Heart left ventricle (tissue), 16 donors: Measurements from ENCODE around the gene CACNA2D3. TPM values are rescaled to one million over a fixed set of nuclear protein-coding genes. Genes with fewer than 3 reads are reported as not detected.

Experiments
- ATAC-seq, 4 donors: fragments of 200-7000 bp; cut with Tn5 transposase; one replicate each; pipeline ENCODE4 v1.9.1; 2020 to 2022; ENCODE audit warnings: moderate library complexity in 4 of 4, mild to moderate bottlenecking in 3 of 4, moderate number of reproducible peaks in 1 of 4
- DNase-seq, 5 donors: peaks; one replicate each; pipeline ENCODE4 v3.0.0-alpha.2; 2020
- H3K27ac ChIP-seq, 12 donors: fragments of 200-600 bp; sonication (generic) in 4 of 12; one replicate each; pipeline versions ENCODE4 v1.5.0 to v1.8.0; 2016 to 2022; ENCODE audit warnings: mild to moderate bottlenecking in 2 of 12
- H3K27me3 ChIP-seq, 9 donors: fragments of 200-600 bp; sonication (generic) in 2 of 9; one replicate each; pipeline versions ENCODE4 v1.5.1 to v1.8.0; 2016 to 2022; ENCODE audit warnings: mild to moderate bottlenecking in 3 of 9
- H3K36me3 ChIP-seq, 9 donors: fragments of 200-600 bp; sonication (generic) in 2 of 9; one replicate each; pipeline versions ENCODE4 v1.5.0 to v1.8.0; 2018 to 2022; ENCODE audit warnings: mild to moderate bottlenecking in 2 of 9
- H3K4me1 ChIP-seq, 12 donors: fragments of 200-600 bp; sonication (generic) in 4 of 12; one replicate each; pipeline versions ENCODE4 v1.5.0 to v1.8.0; 2016 to 2022; ENCODE audit warnings: mild to moderate bottlenecking in 3 of 12
- H3K4me3 ChIP-seq, 12 donors: fragments of 200-600 bp; sonication (generic) in 4 of 12; one replicate each; pipeline versions ENCODE4 v1.5.0 to v1.8.0; 2017 to 2022; ENCODE audit warnings: mild to moderate bottlenecking in 9 of 12, moderate library complexity in 4 of 12
- H3K9me3 ChIP-seq, 12 donors: fragments of 200-600 bp; sonication (generic) in 4 of 12; one replicate each; pipeline versions ENCODE4 v1.5.0 to v1.8.0; 2016 to 2022; ENCODE audit warnings: mild to moderate bottlenecking in 1 of 12
- CTCF ChIP-seq, 12 donors: fragments of 200-600 bp; sonication (generic) in 4 of 12; IDR thresholded peaks; one replicate each; pipeline versions ENCODE4 v1.5.0 to v1.8.0; 2018 to 2022; ENCODE audit warnings: antibody characterized with exemption in 12 of 12, mild to moderate bottlenecking in 5 of 12
- POLR2A ChIP-seq, 2 donors: fragments of 450-650 bp; IDR thresholded peaks; one replicate each; pipeline ENCODE4 v1.6.1; 2017; ENCODE audit warnings: antibody characterized with exemption in 2 of 2, mild to moderate bottlenecking in 2 of 2, moderate library complexity in 2 of 2
- WGBS, 4 donors: extraction: QIAGEN DNeasy Blood & Tissue Kit in 2 of 4; methylation state at CpG; one replicate each; pipeline versions ENCODE4 v1.1.5 to v1.1.7; 2013 to 2018; 5-methylcytosine and 5-hydroxymethylcytosine counted together
- intact Hi-C, 10 donors: fragments of 100-400 bp; cut with DNase I; formaldehyde crosslinking; loops; one replicate each; pipeline versions ENCODE4 v1.11.1 to v1.14.2; 2022
- polyA plus RNA-seq, 2 donors: library from polyadenylated mRNA; stranded (reverse); fragments of 200-250 nt; gene quantifications; one replicate each; pipeline ENCODE4 v1.2.3, GENCODE V29; 2013
- total RNA-seq, 9 donors: library from RNA; depleted of rRNA in 2 of 9; stranded (reverse); fragments of >200 nt in 2 of 9; fragmentation: NEBNext Ultra II Directional in 3 of 9; extraction: Animal tissue kit (Norgen Biotek cat#: 25700) in 3 of 9; gene quantifications; one replicate each; pipeline versions ENCODE4 v1.1.0 to v1.2.4, GENCODE V29; 2016 to 2023
- donor health status: ischemic (EF 13 %, LVEDD 7.1; RV severe dilation, severe dysfunction).
- donor health status: healthy with polysubstance abuse.
- donor health status: DM: no; HTN: yes; CAD: no.
- donor health status: DM: no; HTN: no; CAD: no.
- donor health status: ischemic (EF 25% LVEDD 6.9; RV normal size, moderate dysfunction).
- donor health status: ischemic (EF 25% LVEDD 5.7; RV mildly dilated, moderate dysfunction).
- donor health status: healthy.
- donor health status: DM: yes; HTN: yes; CAD: no.
- donor health status: ischemic (EF 35%, LVEDD 5.7; RV mildly dilated, moderate dysfunction).
- donor health status: nonischemic (EF 11% LVEDD 7.7; RV severe dilation, severe dysfunction).
- donor health status: DM: yes; HTN: yes; CAD: no.
- donor health status: PGD.
- donor health status: ischemic (EF 29% LVEDD 5.4; RV normal size, mild dysfunction).
- donor health status: nonischemic (EF 23%, LVEDD 6.1; RV moderate dilation, normal function).

CACNA2D3 gene
- total and polyA plus RNA-seq, 11 donors: 0.17 to 25.1 (median 12.8) TPM

DNA sequence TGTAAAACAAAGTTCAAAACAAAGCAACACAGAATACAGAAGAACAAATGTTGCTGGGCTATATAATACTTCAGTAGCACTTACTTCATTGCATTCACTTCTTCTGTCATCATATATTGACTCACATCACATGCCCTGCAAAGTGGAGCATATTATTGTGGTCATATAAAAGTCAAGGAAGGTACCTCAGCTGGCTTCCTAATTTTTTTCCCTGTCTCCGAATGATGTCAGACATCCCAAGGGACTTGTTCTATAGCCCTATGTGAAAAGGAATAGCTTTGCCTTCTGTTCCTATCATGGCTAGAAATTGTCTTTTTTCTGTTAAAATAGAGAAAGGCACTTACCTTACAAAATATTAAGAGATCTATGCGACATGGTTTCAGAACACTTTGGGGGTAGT is 696.1 kb downstream of the CACNA2D3 start:
- WGBS, 4 donors: 81 to 86% (median 82%) methylated on average over 2 of the region's 2 CpGs

DNA sequence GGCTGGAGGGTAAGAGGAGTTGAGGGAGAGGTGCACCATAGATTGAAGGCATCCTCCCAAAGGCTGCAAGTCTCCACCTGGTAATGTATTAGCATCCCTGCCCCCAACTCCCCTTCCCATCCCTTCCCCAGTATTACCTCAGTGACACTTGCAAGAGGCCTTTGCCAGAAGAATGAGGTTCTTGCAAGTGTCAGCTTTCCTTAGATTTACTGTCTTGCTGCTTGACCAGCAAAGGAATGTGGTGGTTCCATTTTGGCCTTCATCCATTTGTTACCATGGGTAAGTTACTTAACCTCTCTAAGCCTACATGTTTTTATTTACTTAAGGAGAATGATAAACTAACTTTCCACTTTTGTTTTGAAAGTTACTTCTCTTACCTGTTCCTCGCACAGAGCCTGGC is 696.6 kb downstream of the CACNA2D3 start:
- no peaks in the 10 kb centered on the region for H3K27me3 ChIP-seq
- no peak for DNase-seq
- no peaks in the 10 kb centered on the region for H3K36me3 ChIP-seq
- ATAC-seq: no peak
- intact Hi-C loops: no loop called here
- H3K4me1 ChIP-seq: peaks cover 0 to 8% (median 0%) of the 10 kb centered on the region in 12 donors
- H3K27ac ChIP-seq: no peak overlapping the region
- H3K9me3 ChIP-seq: no peaks in the 10 kb centered on the region
- no peak overlapping the region for H3K4me3 ChIP-seq
- TF ChIP-seq CTCF (IDR thresholded peaks at IDR 0.05): no peak
- TF ChIP-seq POLR2A (IDR thresholded peaks at IDR 0.05): no peak
- 96 to 99% (median 97%) methylated on average over 1 of the region's 1 CpG for WGBS, 4 donors

More for the DNA sequence above, 696.1 kb downstream of the CACNA2D3 start:
- TF ChIP-seq POLR2A (IDR thresholded peaks at IDR 0.05): no peak
- no peak for TF ChIP-seq CTCF (IDR thresholded peaks at IDR 0.05)
- Histone ChIP-seq H3K36me3 (no peaks in the 10 kb centered on the region), H3K27me3 (no peaks in the 10 kb centered on the region), H3K27ac (no peak overlapping the region), H3K4me1 (peaks cover 0 to 8% (median 0%) of the 10 kb centered on the region in 12 donors), H3K4me3 (no peak overlapping the region), H3K9me3 (no peaks in the 10 kb centered on the region)
- intact Hi-C loops: no loop called here
- ATAC-seq (no peak), DNase-seq (no peak)

DNA sequence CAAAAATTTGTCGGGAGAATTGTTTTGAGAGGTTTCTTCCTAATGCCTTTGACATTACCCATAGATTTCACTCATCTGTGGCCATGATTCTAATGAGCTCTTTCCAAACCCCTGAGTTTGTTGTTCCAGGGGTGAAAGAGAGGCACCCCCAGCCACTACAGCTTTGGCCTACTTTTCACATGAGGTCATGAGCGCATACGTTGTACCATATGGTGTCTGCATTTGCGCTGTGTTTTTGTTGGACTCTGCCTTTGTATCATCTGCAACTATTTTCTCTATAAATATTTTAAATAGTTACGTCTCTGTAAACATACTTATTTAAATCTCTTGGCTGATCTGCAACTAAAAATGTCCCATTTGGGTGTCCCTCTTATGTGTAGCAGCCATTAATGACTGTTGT is 697.6 kb downstream of the CACNA2D3 start:
- intact Hi-C loops: no loop called here
- TF ChIP-seq POLR2A (IDR thresholded peaks at IDR 0.05) (no peak), CTCF (IDR thresholded peaks at IDR 0.05) (no peak)
- H3K36me3 ChIP-seq: no peaks in the 10 kb centered on the region

GRCh38 chr3:54822206-54822605 is 699.9 kb downstream of the CACNA2D3 start:
- Histone ChIP-seq H3K36me3 (no peaks in the 10 kb centered on the region), H3K27ac (no peak overlapping the region), H3K27me3 (no peaks in the 10 kb centered on the region), H3K4me1 (peaks cover 0 to 8% (median 0%) of the 10 kb centered on the region in 12 donors), H3K4me3 (no peak overlapping the region), H3K9me3 (no peaks in the 10 kb centered on the region)
- ATAC-seq (peak in 3 of 4 donors; percentile 70 to 89 (median 71)), DNase-seq (peak in 2 of 5 donors; percentile 24 to 29)
- WGBS, 4 donors: 0 to 6% (median 1%) methylated on average over 1 of the region's 1 CpG
- TF ChIP-seq POLR2A (IDR thresholded peaks at IDR 0.05): no peak
- TF ChIP-seq CTCF (IDR thresholded peaks at IDR 0.05): no peak
- intact Hi-C loops: no loop called here

More for the DNA sequence above, 697.6 kb downstream of the CACNA2D3 start:
- no peak for DNase-seq
- H3K9me3 ChIP-seq: no peaks in the 10 kb centered on the region
- H3K4me3 ChIP-seq: no peak overlapping the region
- ATAC-seq: no peak
- H3K27me3 ChIP-seq: no peaks in the 10 kb centered on the region
- H3K4me1 ChIP-seq: peaks cover 0 to 8% (median 0%) of the 10 kb centered on the region in 12 donors
- H3K27ac ChIP-seq: no peak overlapping the region
- WGBS, 4 donors: 78 to 86% (median 85%) methylated on average over 5 of the region's 5 CpGs
